A549 treated with AZD9567 at 1 μM for 4 hours (cell line): Measurements from ENCODE around the gene NEU1. TPM values are rescaled to one million over a fixed set of nuclear protein-coding genes. Genes with fewer than 3 reads are reported as not detected.

ENCODE experiments used
- total RNA-seq: library from RNA; stranded (reverse); fragments of 200-300 nt; extraction: Qiagen RNA extraction; gene quantifications from 5 replicates; pipeline ENCODE4 v1.2.3, GENCODE V29; 2022; ENCODE audit not compliant: insufficient read depth

Gene NEU1
- 27.6 to 34.9 TPM (median 30.4 TPM) in 5 replicates for total RNA-seq

GRCh38 chr6:31862344-31863235, at the start of gene NEU1:
TSS of gene NEU1 (minus strand) at chr6:31862821. CDS start at chr6:31862776, 45 bp downstream.

DNA sequence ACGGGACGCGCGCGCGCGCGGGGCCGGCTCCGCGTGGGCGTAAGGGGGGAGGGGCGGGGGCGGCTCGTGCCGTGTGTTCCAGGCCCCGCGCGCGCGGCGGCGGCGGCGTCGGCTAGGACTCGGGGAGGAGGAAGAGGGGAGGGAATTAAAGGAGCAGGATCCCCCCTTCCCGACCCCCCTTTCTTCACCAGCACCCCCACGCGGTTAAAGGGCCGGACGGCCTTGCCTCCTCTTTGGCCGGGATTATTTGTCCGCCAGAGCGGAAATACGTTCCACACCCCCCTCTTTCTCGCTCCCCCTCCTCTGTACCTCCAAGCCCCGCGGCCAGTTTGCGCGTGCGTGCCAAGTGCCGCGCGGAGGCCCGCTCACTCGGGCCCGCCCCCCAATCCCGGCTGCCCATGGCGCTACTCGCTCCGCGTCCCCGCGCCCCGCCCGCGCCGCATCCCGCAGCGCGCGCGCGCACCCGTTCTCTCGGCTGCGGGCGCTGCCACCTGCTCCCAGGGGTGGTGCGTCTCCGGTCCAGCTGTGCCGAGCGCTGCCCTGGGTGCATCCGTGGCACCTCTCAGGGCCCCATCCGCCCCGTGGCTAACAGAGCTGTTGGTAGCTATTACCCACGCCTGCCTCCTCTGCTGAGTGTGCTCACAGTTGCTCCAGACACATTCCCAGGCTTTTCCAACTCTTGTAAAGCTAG, 39.5 kb upstream of the NEU1 start, which contains the start of gene ZBTB12:
ZBTB12 (minus strand) TSS at position 134 of the 691 bp plus-strand sequence. CDS start 781 bp downstream, outside the sequence.

GRCh38 chr6:31897612-31898382, 35.2 kb upstream of the NEU1 start, which contains the start of gene EHMT2:
TSS of gene EHMT2 (minus strand) at chr6:31897698. CDS start at chr6:31897677, 21 bp downstream.

DNA sequence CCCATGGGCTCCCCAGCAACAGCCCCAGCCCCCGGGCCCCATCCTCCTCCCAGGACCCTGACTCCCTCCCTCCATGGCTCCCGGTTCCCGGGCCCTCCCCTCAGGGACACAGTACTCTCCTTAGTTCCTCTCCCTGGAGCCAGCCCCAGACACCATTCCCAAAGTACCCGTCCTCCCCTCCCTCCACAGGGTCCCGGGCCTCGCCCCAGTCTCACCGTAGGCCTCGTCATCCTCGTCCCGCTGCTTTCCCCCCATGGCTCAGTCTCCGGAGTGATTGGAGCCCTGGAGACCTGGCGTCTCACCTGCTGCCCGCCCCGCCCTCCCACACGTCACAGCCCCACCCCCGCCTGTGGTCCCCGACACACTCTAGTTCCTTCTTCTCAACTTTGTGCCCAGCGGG, 16.1 kb upstream of the NEU1 start, which contains the start of gene SLC44A4:
SLC44A4 (minus strand) TSS at position 272 of the 400 bp plus-strand sequence; CDS start at position 255, 17 bp downstream.

GRCh38 chr6:31827286-31828079, 35.1 kb downstream of the NEU1 start, which contains the start of gene HSPA1B:
TSS of gene HSPA1B (plus strand) at chr6:31827738. CDS start at chr6:31827951, 213 bp downstream.

GRCh38 chr6:31815025-31815838, 47.4 kb downstream of the NEU1 start, which contains the start of the genes HSPA1A and HSPA1L:
TSS of gene HSPA1A (plus strand) at chr6:31815543. CDS start at chr6:31815757, 214 bp downstream.
TSS of gene HSPA1L (minus strand) at chr6:31815283. CDS start at chr6:31811972, 3,311 bp downstream.

Other genes with a start within 250 kb of the NEU1 start
- not detected in 5 replicates for gene AIF1, start 247.6 kb downstream of the NEU1 start, total RNA-seq
- 51.3 to 92.7 TPM (median 87.1 TPM) in 5 replicates for gene PRRC2A, start 242.1 kb downstream of the NEU1 start, total RNA-seq
- 106 to 149 TPM (median 137 TPM) in 5 replicates for gene BAG6, start 210.2 kb downstream of the NEU1 start, total RNA-seq
- gene APOM, start 206.9 kb downstream of the NEU1 start, total RNA-seq = 3.0 to 6.4 TPM (median 3.4 TPM) in 5 replicates
- gene C6orf47, start 202.0 kb downstream of the NEU1 start, total RNA-seq = 11.3 to 12.5 TPM (median 11.8 TPM) in 5 replicates
- gene GPANK1, start 197.8 kb downstream of the NEU1 start, total RNA-seq = 8.7 to 11.6 TPM (median 10.2 TPM) in 5 replicates
- gene CSNK2B, start 196.7 kb downstream of the NEU1 start, total RNA-seq = 167 to 183 TPM (median 175 TPM) in 5 replicates
- gene LY6G5B, start 192.8 kb downstream of the NEU1 start, total RNA-seq = 4.5 to 5.2 TPM (median 5.0 TPM) in 4 of 5 replicates, not detected in the other
- gene LY6G5C, start 181.8 kb downstream of the NEU1 start, total RNA-seq = 0.87 to 3.8 TPM (median 1.6 TPM) in 5 replicates
- gene ABHD16A, start 159.5 kb downstream of the NEU1 start, total RNA-seq = 13.9 to 20.0 TPM (median 18.3 TPM) in 5 replicates
- not detected in 5 replicates for gene LY6G6F, start 156.0 kb downstream of the NEU1 start, total RNA-seq
- gene LY6G6D, start 147.5 kb downstream of the NEU1 start, total RNA-seq = not detected in 5 replicates
- 0.09 to 0.12 TPM (median 0.10 TPM) in 3 of 5 replicates, not detected in the others for gene LY6G6C, start 141.1 kb downstream of the NEU1 start, total RNA-seq
- 0.07 TPM in 1 of 5 replicates, not detected in the others for gene MPIG6B, start 139.4 kb downstream of the NEU1 start, total RNA-seq
- 18.1 to 32.1 TPM (median 29.3 TPM) in 5 replicates for gene DDAH2, start 133.5 kb downstream of the NEU1 start, total RNA-seq
- gene CLIC1, start 126.3 kb downstream of the NEU1 start, total RNA-seq = 451 to 493 TPM (median 458 TPM) in 5 replicates
- 5.2 to 15.2 TPM (median 14.0 TPM) in 5 replicates for gene MSH5, start 122.8 kb downstream of the NEU1 start, total RNA-seq
- 3.0 to 4.6 TPM (median 3.9 TPM) in 4 of 5 replicates, not detected in the other for gene SAPCD1, start 100.2 kb downstream of the NEU1 start, total RNA-seq
- 1.6 to 4.5 TPM (median 1.8 TPM) in 5 replicates for gene VWA7, start 85.5 kb downstream of the NEU1 start, total RNA-seq
- gene VARS1, start 67.1 kb downstream of the NEU1 start, total RNA-seq = 46.5 to 58.0 TPM (median 53.6 TPM) in 5 replicates
- gene LSM2, start 55.9 kb downstream of the NEU1 start, total RNA-seq = 42.7 to 60.2 TPM (median 57.9 TPM) in 5 replicates
- 0.97 to 1.8 TPM (median 1.1 TPM) in 5 replicates for gene HSPA1L, start 47.5 kb downstream of the NEU1 start, total RNA-seq
- 189 to 295 TPM (median 214 TPM) in 5 replicates for gene HSPA1A, start 47.3 kb downstream of the NEU1 start, total RNA-seq
- gene HSPA1B, start 35.1 kb downstream of the NEU1 start, total RNA-seq = 154 to 227 TPM (median 167 TPM) in 5 replicates
- gene SLC44A4, start 16.2 kb upstream of the NEU1 start, total RNA-seq = 0.05 TPM in 1 of 5 replicates, not detected in the others
- gene EHMT2, start 34.9 kb upstream of the NEU1 start, total RNA-seq = 25.4 to 29.9 TPM (median 28.1 TPM) in 5 replicates
- 2.9 to 3.6 TPM (median 3.3 TPM) in 5 replicates for gene ZBTB12, start 39.3 kb upstream of the NEU1 start, total RNA-seq
- 0.16 to 0.44 TPM (median 0.20 TPM) in 4 of 5 replicates, not detected in the other for gene C2, start 64.9 kb upstream of the NEU1 start, total RNA-seq
- 1.3 to 2.6 TPM (median 2.4 TPM) in 5 replicates for gene CFB, start 83.3 kb upstream of the NEU1 start, total RNA-seq
- 75.8 to 81.6 TPM (median 76.7 TPM) in 5 replicates for gene NELFE, start 96.2 kb upstream of the NEU1 start, total RNA-seq
- gene SKIC2, start 96.4 kb upstream of the NEU1 start, total RNA-seq = 25.9 to 29.7 TPM (median 26.7 TPM) in 5 replicates
- gene DXO, start 109.3 kb upstream of the NEU1 start, total RNA-seq = 11.5 to 12.7 TPM (median 11.8 TPM) in 5 replicates
- 1.0 to 2.2 TPM (median 1.3 TPM) in 4 of 5 replicates, not detected in the other for gene C4A, start 119.2 kb upstream of the NEU1 start, total RNA-seq
- gene C4B, start 152.0 kb upstream of the NEU1 start, total RNA-seq = 0.79 to 0.99 TPM (median 0.85 TPM) in 4 of 5 replicates, not detected in the other
- 0.05 TPM in 1 of 5 replicates, not detected in the others for gene CYP21A2, start 175.6 kb upstream of the NEU1 start, total RNA-seq
- 0.56 to 0.68 TPM (median 0.61 TPM) in 4 of 5 replicates, not detected in the other for gene TNXB, start 246.5 kb upstream of the NEU1 start, total RNA-seq